Posterior cingulate gyrus (tissue), 11 donors: ENCODE results near the gene NPB.

ENCODE experiments used
- DNase-seq, 10 donors: peaks; one replicate each; pipeline versions ENCODE4 v3.0.0 to v3.0.0-alpha.2; 2020 to 2021; ENCODE audit warnings: mixed read lengths in 3 of 10
- intact Hi-C: fragments of 100-400 bp; cut with DNase I; formaldehyde crosslinking; loops from one replicate; pipeline ENCODE4 v1.15.1; 2023

NPB gene

GRCh38 chr17:81868674-81869220, 33.3 kb upstream of the NPB start:
- no peak for DNase-seq

GRCh38 chr17:81869221-81870130, 32.6 kb upstream of the NPB start:
- intact Hi-C loops: no loop called here
- DNase-seq: peak in 1 of 10 donors; percentile 86

More at GRCh38 chr17:81868674-81869220, 33.3 kb upstream of the NPB start:
- intact Hi-C loops: no loop called here

DNA sequence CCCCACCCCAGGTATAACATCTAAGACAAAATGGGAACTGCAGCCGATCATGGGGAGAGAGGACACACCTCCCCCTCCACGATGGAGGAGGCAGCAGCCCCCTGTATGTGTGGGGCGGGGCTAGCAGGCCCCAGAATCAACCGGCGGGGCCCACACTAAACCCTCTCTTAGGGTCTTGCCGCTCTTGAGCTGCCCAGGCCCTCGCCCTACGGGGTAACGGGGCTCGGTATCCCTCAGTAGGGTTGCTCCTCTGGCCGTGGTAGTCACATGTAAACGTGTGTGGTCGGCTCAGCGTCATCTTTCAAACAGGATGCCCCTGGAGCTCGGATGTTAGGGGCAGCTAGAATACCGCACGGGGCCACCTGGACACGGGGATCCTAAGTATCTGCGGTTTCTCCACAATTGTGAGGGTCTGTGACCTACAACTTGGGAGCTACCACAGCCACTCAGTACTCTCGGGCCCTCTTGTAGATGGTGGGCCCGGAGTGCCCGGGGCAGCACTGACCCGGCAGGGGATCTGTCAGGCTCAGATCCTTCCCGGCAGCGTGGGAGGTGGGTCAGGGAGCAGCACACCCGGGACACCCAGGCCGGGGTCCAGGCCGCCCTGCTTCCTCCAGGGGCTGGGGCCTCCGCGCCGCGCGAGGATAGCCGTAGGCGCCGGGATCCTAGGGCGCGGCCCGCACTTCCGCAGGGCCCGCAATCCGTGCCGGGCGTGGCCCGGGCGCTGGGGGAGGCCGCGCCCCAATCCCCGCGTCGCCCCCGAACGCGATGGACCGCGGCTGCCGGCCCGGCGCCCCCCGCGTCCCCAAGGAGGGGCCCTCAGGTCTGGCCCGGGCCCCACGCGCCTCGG, 31.7 kb upstream of the NPB start:
- intact Hi-C loops: no loop called here
- DNase-seq: peak in 1 of 10 donors; percentile 77

DNA sequence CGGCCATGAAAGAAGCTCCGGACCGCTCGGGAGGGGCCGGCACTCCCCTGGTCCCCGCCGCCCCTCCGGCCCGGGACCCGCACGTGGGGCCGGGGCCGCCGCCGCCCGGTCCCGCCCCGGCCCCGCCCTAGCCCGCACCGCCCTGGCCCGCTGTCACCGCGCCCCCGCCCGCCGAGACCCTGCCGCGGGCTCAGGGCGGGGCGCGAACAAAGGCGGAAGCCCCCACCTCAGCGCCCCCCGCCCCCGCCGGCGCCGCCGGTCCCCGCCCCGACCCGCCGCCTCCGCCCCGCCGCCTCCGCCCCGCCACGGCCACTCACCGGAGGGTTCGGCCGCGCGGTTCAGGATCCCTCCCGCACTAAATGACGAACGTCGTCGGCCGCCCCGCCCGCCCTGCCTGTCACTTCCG, 31.1 kb upstream of the NPB start, which contains the start of gene ARHGDIA:
ARHGDIA (minus strand) TSS at position 357 of the 406 bp plus-strand sequence. CDS start 1,407 bp downstream, outside the sequence.
- intact Hi-C loops: no loop called here
- no peak for DNase-seq

GRCh38 chr17:81871387-81872230, 30.4 kb upstream of the NPB start:
- intact Hi-C loops: no loop called here

DNA sequence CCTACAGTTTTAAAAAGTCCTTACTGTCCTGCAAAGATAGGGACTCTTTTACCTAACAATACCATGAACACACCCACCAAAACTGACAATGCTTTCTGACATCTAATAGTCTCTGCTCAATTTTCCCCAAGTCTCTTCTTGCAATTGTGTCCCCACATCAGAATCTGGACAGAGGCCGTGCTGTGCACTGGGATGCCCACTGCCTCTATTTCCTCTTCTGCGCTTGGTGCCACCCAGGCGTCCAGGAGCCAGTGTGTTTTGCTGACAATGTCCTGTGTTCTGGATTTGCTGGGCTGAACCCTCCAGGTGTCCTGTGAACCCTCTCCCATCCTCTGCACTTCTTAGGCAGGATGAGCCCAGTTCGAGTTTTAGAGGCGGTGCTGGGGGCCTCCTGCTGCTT, 24.5 kb upstream of the NPB start:
- intact Hi-C loops: no loop called here
- DNase-seq: no peak

More at GRCh38 chr17:81871387-81872230, 30.4 kb upstream of the NPB start:
- peak; percentile 84 to 98 (median 91) for DNase-seq

DNA sequence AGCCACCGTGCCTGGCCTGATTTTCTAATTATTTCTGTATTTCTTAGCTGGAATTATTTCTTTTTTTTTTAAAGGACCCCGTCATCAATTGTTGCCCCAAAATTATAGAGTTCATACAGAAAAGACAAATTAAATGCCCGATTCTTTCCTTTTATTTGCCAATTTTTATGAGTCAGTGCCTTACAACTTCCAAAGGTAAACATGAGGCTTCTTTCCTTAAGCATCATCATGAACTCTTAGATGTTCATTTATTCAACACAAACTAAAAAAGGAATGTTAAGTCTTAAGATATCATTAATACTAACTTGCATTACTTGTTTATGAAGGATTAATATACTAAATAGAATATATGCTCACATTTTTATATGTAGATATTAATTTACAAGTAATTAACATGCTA, 23.7 kb upstream of the NPB start:
- DNase-seq: no peak
- intact Hi-C loops: no loop called here

GRCh38 chr17:81879121-81879520, 22.9 kb upstream of the NPB start:
- intact Hi-C loops: no loop called here
- DNase-seq: no peak

DNA sequence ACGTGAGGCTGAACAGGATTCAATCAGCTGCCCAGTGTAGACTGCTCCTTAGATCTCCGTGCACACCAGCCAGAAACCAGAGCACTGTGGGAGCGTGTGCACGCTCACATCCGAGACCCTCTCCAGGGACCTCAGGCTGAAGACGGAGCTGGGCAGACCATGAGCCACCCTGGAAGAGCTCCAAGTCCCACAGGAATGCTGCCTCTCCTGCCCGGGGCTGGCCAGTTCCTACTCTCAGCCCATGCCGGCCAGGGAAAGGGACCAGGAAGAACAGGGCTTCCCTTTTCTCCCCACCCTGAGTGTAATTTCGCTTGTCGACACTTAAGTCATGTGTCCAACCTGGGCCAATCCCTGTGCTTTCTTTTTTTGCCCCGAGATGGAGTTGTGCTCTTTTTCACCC, 17.5 kb upstream of the NPB start:
- intact Hi-C loops: no loop called here
- no peak for DNase-seq

DNA sequence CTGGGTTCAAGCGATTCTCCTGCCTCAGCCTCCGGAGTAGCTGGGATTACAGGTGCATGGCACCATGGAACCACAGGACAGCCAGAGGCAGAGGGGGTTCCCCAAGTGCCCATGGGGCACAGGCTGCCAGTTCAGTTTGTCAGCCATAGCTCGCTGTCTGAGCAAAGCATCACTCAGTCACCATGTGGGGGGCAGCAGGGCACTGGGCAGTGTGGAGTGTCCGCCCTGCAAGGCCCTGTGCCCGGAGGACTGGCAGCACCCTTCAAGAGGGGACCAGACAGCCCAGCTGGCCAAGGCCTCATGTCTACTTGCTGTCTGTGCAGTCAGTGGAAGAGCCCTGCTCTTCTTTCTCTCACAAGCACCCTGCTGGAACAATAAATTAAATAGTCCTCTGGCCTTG, 17.1 kb upstream of the NPB start:
- DNase-seq: no peak
- intact Hi-C loops: no loop called here

DNA sequence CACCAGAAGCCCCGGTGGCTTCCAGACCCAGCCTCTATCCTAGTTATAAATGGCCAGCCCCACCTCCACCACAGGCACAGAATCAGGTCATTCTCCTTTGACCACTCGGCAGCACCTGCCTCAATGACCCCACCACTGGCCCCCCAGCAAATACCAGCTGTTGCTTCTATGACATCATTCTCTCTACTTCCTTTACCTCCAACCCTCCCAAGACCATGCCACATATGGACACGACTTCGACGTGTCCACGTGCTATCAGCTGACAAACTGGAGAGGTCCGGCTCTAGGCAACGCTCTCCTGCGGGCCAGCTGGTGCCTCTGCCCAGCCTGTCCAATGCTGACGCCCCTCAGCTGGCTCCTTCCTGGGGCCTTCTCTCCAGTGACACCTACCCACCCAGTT, 16.6 kb upstream of the NPB start:
- intact Hi-C loops: no loop called here
- no peak for DNase-seq

DNA sequence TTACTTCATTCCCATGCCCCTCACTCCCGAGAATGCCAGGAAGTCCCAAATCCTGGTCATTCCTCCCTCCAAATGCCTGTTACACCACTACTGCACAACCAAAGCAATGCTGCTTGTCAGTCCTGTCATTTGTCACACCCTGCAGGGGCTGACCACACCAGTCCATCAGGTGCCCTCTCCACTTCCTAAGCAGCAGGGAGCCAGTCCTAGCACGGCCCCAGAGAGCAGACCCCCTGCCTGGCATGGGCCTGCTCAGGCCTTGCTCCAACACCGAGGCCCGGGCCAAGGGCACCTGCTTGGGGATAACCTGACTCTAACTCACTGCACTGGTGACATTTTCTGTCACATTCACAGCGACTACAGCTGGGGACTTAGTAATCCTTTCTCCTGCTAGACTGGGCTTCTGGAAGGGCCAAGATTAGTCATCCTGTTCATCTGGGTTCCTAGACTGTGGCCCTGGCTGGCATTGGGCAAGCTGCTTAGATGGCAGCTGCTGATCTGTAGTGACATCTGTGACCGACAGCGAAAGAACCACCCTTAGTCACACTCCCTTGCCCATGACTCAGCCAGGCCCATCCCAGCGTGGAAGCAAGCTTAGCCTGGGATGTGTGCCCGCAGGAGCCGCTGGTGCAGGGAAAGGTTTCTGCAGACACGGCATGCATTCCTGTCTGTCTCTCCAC, 16.0 kb upstream of the NPB start:
- intact Hi-C loops: no loop called here
- peak in 1 of 10 donors; percentile 82 for DNase-seq

GRCh38 chr17:81888105-81888987, 13.7 kb upstream of the NPB start:
- intact Hi-C loops: no loop called here

DNA sequence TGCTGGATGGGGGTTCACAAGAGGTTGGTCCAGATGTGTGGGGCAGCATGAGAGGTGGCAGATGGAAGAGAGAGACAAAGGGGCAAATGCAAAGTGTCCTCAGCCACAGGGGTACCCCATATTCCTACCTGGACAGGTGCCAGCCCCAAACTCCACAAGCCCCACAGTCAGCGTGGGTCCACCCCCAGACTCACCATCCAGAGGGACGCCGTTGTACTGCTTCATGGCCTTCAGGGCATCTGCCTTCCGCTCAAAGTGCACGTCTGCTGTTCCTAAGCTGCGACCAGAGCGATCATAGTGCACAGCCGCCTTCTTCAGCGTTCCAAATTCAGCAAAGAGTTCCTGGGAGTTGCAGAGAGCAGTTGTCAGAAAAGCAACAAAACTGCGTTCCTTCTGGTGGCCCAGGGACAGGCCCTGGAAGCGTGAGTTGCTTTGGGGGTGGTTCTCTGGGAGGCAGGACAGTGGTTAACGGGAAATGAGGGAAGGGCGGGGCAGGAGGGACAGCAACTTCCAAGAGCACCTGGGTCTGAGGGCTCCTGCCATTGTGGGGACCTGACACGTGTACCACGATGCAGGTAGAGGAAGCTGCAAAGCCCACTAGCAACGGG, 12.9 kb upstream of the NPB start:
- intact Hi-C loops: no loop called here
- DNase-seq: no peak

More at GRCh38 chr17:81888105-81888987, 13.7 kb upstream of the NPB start:
- DNase-seq: no peak

DNA sequence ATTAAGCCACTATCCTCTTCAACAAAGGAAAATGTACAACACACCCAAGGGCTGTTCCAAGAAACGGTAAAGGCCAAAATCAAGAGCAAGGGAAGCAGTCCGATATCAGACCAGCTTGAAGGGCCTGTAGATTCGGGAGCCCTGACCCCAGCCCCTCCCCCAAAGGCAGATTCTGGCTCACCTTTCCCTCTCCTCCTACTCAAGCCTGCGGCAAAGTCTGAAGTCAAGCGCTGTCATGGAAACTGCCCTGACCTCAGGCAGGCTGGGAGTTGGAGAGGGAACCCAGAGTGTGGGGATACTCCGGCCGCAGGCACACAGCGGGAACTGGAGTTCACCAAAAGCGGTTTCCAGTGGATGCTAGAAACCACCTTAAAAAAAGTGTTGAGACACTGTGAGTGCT, 12.4 kb upstream of the NPB start:
- no peak for DNase-seq
- intact Hi-C loops: no loop called here

DNA sequence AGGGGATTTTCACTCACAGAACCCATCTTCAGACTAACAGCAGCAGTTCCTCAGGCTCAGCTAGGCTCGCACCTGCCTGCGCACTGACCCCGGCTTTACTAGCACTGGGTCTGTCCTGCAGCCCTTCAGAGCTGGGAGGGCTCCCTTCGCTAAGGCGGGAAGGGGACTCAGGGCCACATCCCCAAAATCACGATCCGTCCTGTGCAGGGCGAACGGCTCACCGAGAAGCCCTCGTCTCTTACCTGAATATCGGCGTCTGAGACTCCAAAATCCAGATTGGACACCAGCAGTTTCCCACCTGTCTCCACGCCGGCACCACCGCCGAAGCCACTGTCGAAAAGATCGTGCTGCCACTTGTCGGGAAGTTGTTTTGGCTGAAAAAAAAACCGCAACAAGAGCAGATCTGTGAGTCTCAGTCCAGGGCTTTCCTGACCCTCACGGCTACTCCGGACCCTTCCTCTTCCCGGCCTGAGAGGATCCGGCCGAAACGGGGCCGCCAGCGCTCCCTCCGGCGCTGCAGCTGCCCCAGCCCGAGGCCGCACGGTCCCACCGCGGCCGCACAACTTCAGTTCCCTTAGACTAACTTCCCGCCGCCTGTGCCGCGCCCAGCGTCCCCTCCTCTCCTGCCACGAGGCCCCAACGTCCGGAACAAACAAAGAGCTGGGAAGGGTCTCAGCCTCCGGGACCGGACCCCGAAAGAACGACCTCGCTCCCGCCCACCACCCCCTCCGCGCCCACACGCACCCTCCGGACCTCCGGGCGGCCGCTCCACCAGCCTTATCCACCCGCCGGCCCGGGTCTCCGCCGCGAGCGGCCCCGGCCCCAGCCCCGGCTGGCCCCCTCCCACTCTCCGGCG, 11.4 kb upstream of the NPB start:
- DNase-seq: peak in 1 of 10 donors; percentile 80
- intact Hi-C loops: no loop called here

GRCh38 chr17:81891303-81891552, 10.8 kb upstream of the NPB start:
- intact Hi-C loops: no loop called here
- no peak for DNase-seq
